Vagina (tissue), 2 donors: ENCODE measurements around the gene NELL1. TPM values are rescaled to one million over a fixed set of nuclear protein-coding genes. Genes with fewer than 3 reads are reported as not detected.

Experiments used
- DNase-seq, 2 donors: peaks; one replicate each; pipeline ENCODE4 v3.0.0-alpha.2; 2017; ENCODE audit errors: extremely low spot score in 2 of 2
- H3K27ac ChIP-seq: fragments of 200-600 bp; sonication (generic); one replicate; pipeline ENCODE4 v1.5.1; 2019
- H3K27me3 ChIP-seq: fragments of 200-600 bp; sonication (generic); one replicate; pipeline ENCODE4 v1.5.1; 2019
- H3K36me3 ChIP-seq, 2 donors: fragments of 200-600 bp; sonication (generic); one replicate each; pipeline ENCODE4 v1.5.1; 2017 to 2019
- H3K4me1 ChIP-seq: fragments of 200-600 bp; sonication (generic); one replicate; pipeline ENCODE4 v1.5.1; 2019
- H3K4me3 ChIP-seq, 2 donors: fragments of 200-600 bp; sonication (generic); 1 replicate in 1 of 2; 2 replicates in 1 of 2; pipeline ENCODE4 v1.5.1; 2016 to 2019
- H3K9me3 ChIP-seq: fragments of 200-600 bp; sonication (generic); one replicate; pipeline ENCODE4 v1.5.1; 2019
- CTCF ChIP-seq, 3 experiments: fragments of 450-650 bp in 2 of 3; fragments of 200-600 bp in 1 of 3; sonication (generic) in 1 of 3; IDR thresholded peaks; one replicate each; pipeline ENCODE4 v1.5.1; 2017 to 2019; ENCODE audit warnings: antibody characterized with exemption in 3 of 3, mild to moderate bottlenecking in 2 of 3, moderate library complexity in 2 of 3
- POLR2A ChIP-seq, 2 donors: fragments of 450-650 bp; IDR thresholded peaks; one replicate each; pipeline ENCODE4 v1.6.1; 2017; ENCODE audit warnings: antibody characterized with exemption in 2 of 2, mild to moderate bottlenecking in 2 of 2, moderate library complexity in 2 of 2
- POLR2AphosphoS5 ChIP-seq, 2 donors: sonication (generic); formaldehyde crosslinking; IDR thresholded peaks; one replicate each; pipeline ENCODE4 v1.9.0; 2017; ENCODE audit warnings: antibody characterized with exemption in 2 of 2, mild to moderate bottlenecking in 2 of 2, low read depth in 1 of 2; ENCODE audit not compliant: insufficient read depth in 1 of 2
- intact Hi-C: fragments of 100-400 bp; cut with DNase I; formaldehyde crosslinking; loops from one replicate; pipeline ENCODE4 v1.15.1; 2023
- total RNA-seq: library from RNA; depleted of rRNA; stranded (reverse); fragments of >200 nt; gene quantifications from one replicate; pipeline ENCODE4 v1.2.3, GENCODE V29; 2016

The NELL1 gene
- total RNA-seq, 1 donor from 2014 or later, result 0.49 TPM

GRCh38 chr11:21110415-21110814 is 441.0 kb downstream of the NELL1 start:
- H3K4me3 ChIP-seq, result no peak overlapping the region
- no peak for DNase-seq
- no peak overlapping the region for H3K27ac ChIP-seq
- no peaks in the 10 kb centered on the region for H3K4me1 ChIP-seq
- H3K27me3 ChIP-seq, result no peaks in the 10 kb centered on the region
- intact Hi-C loops, result no loop called here
- H3K36me3 ChIP-seq, result no peaks in the 10 kb centered on the region
- no peaks in the 10 kb centered on the region for H3K9me3 ChIP-seq
- TF ChIP-seq POLR2AphosphoS5 (IDR thresholded peaks at IDR 0.05; ENCODE audit: insufficient read depth in 1 of 2, low read depth in 1 of 2) (no peak), CTCF (IDR thresholded peaks at IDR 0.05) (no peak), POLR2A (IDR thresholded peaks at IDR 0.05) (no peak)

GRCh38 chr11:21113876-21114275 is 444.5 kb downstream of the NELL1 start:
- Histone ChIP-seq H3K36me3 (no peaks in the 10 kb centered on the region), H3K27me3 (no peaks in the 10 kb centered on the region), H3K9me3 (no peaks in the 10 kb centered on the region), H3K27ac (no peak overlapping the region), H3K4me3 (no peak overlapping the region), H3K4me1 (no peaks in the 10 kb centered on the region)
- DNase-seq, result no peak
- TF ChIP-seq POLR2AphosphoS5 (IDR thresholded peaks at IDR 0.05; ENCODE audit: insufficient read depth in 1 of 2, low read depth in 1 of 2) (no peak), CTCF (IDR thresholded peaks at IDR 0.05) (no peak), POLR2A (IDR thresholded peaks at IDR 0.05) (no peak)
- intact Hi-C loops, result no loop called here

- no peaks in the 10 kb centered on the region for H3K4me1 ChIP-seq
- no peaks in the 10 kb centered on the region for H3K36me3 ChIP-seq
- no peak overlapping the region for H3K4me3 ChIP-seq
- H3K9me3 ChIP-seq, result no peaks in the 10 kb centered on the region
- intact Hi-C loops, result no loop called here
- H3K27me3 ChIP-seq, result no peaks in the 10 kb centered on the region
- no peak overlapping the region for H3K27ac ChIP-seq
- DNase-seq, result no peak
- TF ChIP-seq POLR2A (IDR thresholded peaks at IDR 0.05) (no peak), CTCF (IDR thresholded peaks at IDR 0.05) (no peak), POLR2AphosphoS5 (IDR thresholded peaks at IDR 0.05; ENCODE audit: insufficient read depth in 1 of 2, low read depth in 1 of 2) (no peak)
Observed at GRCh38 chr11:21116009-21116408, 446.6 kb downstream of the NELL1 start.

- no peak for DNase-seq
- H3K27me3 ChIP-seq, result no peaks in the 10 kb centered on the region
- H3K9me3 ChIP-seq, result no peaks in the 10 kb centered on the region
- no peak overlapping the region for H3K27ac ChIP-seq
- no peaks in the 10 kb centered on the region for H3K36me3 ChIP-seq
- no peak overlapping the region for H3K4me3 ChIP-seq
- no peaks in the 10 kb centered on the region for H3K4me1 ChIP-seq
- intact Hi-C loops, result no loop called here
- no peak for TF ChIP-seq POLR2AphosphoS5 (IDR thresholded peaks at IDR 0.05; ENCODE audit: insufficient read depth in 1 of 2, low read depth in 1 of 2)
- TF ChIP-seq CTCF (IDR thresholded peaks at IDR 0.05), result no peak
- TF ChIP-seq POLR2A (IDR thresholded peaks at IDR 0.05), result no peak
Observed at GRCh38 chr11:21119411-21119810, 450.0 kb downstream of the NELL1 start.

- no peaks in the 10 kb centered on the region for H3K36me3 ChIP-seq
- no peak for DNase-seq
- no peak overlapping the region for H3K27ac ChIP-seq
- TF ChIP-seq CTCF (IDR thresholded peaks at IDR 0.05) (no peak), POLR2A (IDR thresholded peaks at IDR 0.05) (no peak), POLR2AphosphoS5 (IDR thresholded peaks at IDR 0.05; ENCODE audit: insufficient read depth in 1 of 2, low read depth in 1 of 2) (no peak)
- no peaks in the 10 kb centered on the region for H3K27me3 ChIP-seq
- no peak overlapping the region for H3K4me3 ChIP-seq
- no peaks in the 10 kb centered on the region for H3K9me3 ChIP-seq
- intact Hi-C loops, result no loop called here
- H3K4me1 ChIP-seq, result no peaks in the 10 kb centered on the region
Observed at GRCh38 chr11:21121991-21122390, 452.6 kb downstream of the NELL1 start.
